Neural cell (in vitro differentiated cells): ENCODE data around the gene HAUS3. TPM values are rescaled to one million over a fixed set of nuclear protein-coding genes. Genes with fewer than 3 reads are reported as not detected.

ENCODE experiments used
- H2AFZ ChIP-seq: fragments of 200-600, 300-800 bp; sonication (generic), shearing (Covaris generic); 2 replicates; pipeline ENCODE4 v1.6.0; 2014; ENCODE audit warnings: low read depth, mild to moderate bottlenecking, antibody characterized with exemption, low read length, moderate library complexity
- H3F3A ChIP-seq: fragments of 200-600 bp; shearing (Covaris generic); 2 replicates; pipeline ENCODE4 v1.6.1; 2016; ENCODE audit warnings: mild to moderate bottlenecking, moderate library complexity, mixed read lengths, antibody characterized with exemption, low read length; ENCODE audit not compliant: insufficient read depth, poor library complexity, severe bottlenecking
- H3K27ac ChIP-seq: fragments of 200-600, 300-800 bp; sonication (generic), shearing (Covaris generic); 2 replicates; pipeline ENCODE4 v1.5.1; 2014; ENCODE audit warnings: mild to moderate bottlenecking, low read length, moderate library complexity
- H3K27me3 ChIP-seq: fragments of 300-800, 200-600 bp; sonication (generic), shearing (Covaris generic); 2 replicates; pipeline ENCODE4 v1.6.0; 2014; ENCODE audit warnings: mild to moderate bottlenecking, low read depth, low read length, moderate library complexity; ENCODE audit not compliant: insufficient read depth
- H3K36me3 ChIP-seq: fragments of 300-800, 200-600 bp; sonication (generic), shearing (Covaris generic); 2 replicates; pipeline ENCODE4 v1.5.1; 2014; ENCODE audit warnings: mild to moderate bottlenecking, antibody characterized with exemption, low read length, moderate library complexity; ENCODE audit not compliant: insufficient read depth
- H3K4me2 ChIP-seq: fragments of 300-800, 200-600 bp; sonication (generic), shearing (Covaris generic); 2 replicates; pipeline ENCODE4 v1.6.0; 2014; ENCODE audit warnings: mild to moderate bottlenecking, low read length
- H3K4me3 ChIP-seq: fragments of 300-800, 200-600 bp; sonication (generic), shearing (Covaris generic); 2 replicates; pipeline ENCODE4 v1.5.1; 2014; ENCODE audit warnings: mild to moderate bottlenecking, low read length, moderate library complexity
- H3K79me2 ChIP-seq: fragments of 200-600 bp; shearing (Covaris generic); replicated peaks from 2 replicates; pipeline ENCODE4 v1.6.0; 2014; ENCODE audit warnings: mild to moderate bottlenecking, low read length, moderate library complexity; ENCODE audit not compliant: insufficient read depth
- H3K9ac ChIP-seq: fragments of 300-800, 200-600 bp; sonication (generic), shearing (Covaris generic); 2 replicates; pipeline ENCODE4 v1.6.1; 2016; ENCODE audit warnings: mild to moderate bottlenecking, low read length, mixed read lengths
- H3K9me2 ChIP-seq: fragments of 200-600 bp; shearing (Covaris generic); 2 replicates; pipeline ENCODE4 v1.6.1; 2016; ENCODE audit warnings: mild to moderate bottlenecking, low read length, mixed read lengths; ENCODE audit not compliant: insufficient read depth
- H3K9me3 ChIP-seq: fragments of 200-600, 300-800 bp; sonication (generic), shearing (Covaris generic); 2 replicates; pipeline ENCODE4 v1.6.1; 2016; ENCODE audit warnings: mild to moderate bottlenecking, mixed run types, low read length, moderate library complexity, mixed read lengths
- H4K20me1 ChIP-seq: fragments of 200-600 bp; shearing (Covaris generic); 2 replicates; pipeline ENCODE4 v1.6.1; 2016; ENCODE audit warnings: mild to moderate bottlenecking, mixed run types; ENCODE audit not compliant: insufficient read depth
- CTCF ChIP-seq: fragments of 450-650 bp; IDR thresholded peaks from 2 replicates; pipeline ENCODE4 v1.5.1; 2014; ENCODE audit warnings: antibody characterized with exemption, mild to moderate bottlenecking, moderate library complexity; ENCODE audit not compliant: poor library complexity, severe bottlenecking
- EP300 ChIP-seq: fragments of 450-650 bp; conservative IDR thresholded peaks from 2 replicates; pipeline ENCODE4 v1.6.1; 2014; ENCODE audit warnings: antibody characterized with exemption, mild to moderate bottlenecking, moderate library complexity; ENCODE audit not compliant: poor library complexity, severe bottlenecking
- EZH2 ChIP-seq: fragments of 200-600, 300-800 bp; shearing (Covaris generic), sonication (generic); IDR thresholded peaks from 2 replicates; pipeline ENCODE4 v1.6.1; 2014; ENCODE audit warnings: antibody characterized with exemption, low read length, borderline replicate concordance, mild to moderate bottlenecking; ENCODE audit not compliant: insufficient read depth, poor library complexity, severe bottlenecking
- MXI1 ChIP-seq: fragments of 450-650 bp; conservative IDR thresholded peaks from 2 replicates; pipeline ENCODE4 v1.6.1; 2014; ENCODE audit warnings: antibody characterized with exemption, mild to moderate bottlenecking; ENCODE audit not compliant: poor library complexity, severe bottlenecking
- POLR2AphosphoS5 ChIP-seq: IDR thresholded peaks from 2 replicates; pipeline ENCODE4 v1.6.1; 2012
- RAD21 ChIP-seq: fragments of 450-650 bp; conservative IDR thresholded peaks from 2 replicates; pipeline ENCODE4 v1.6.1; 2014; ENCODE audit warnings: antibody characterized with exemption, mild to moderate bottlenecking, moderate library complexity
- SMC3 ChIP-seq: fragments of 450-650 bp; conservative IDR thresholded peaks from 2 replicates; pipeline ENCODE4 v1.6.1; 2014; ENCODE audit warnings: antibody characterized with exemption, mild to moderate bottlenecking, moderate library complexity; ENCODE audit not compliant: poor library complexity
- TAF1 ChIP-seq: IDR thresholded peaks from 2 replicates; pipeline ENCODE4 v1.6.1; 2012; ENCODE audit warnings: low read depth
- polyA plus RNA-seq: library from polyadenylated mRNA; depleted of rRNA; stranded (reverse); fragments of >200 nt; gene quantifications from 2 replicates; pipeline ENCODE4 v1.2.3, GENCODE V29; 2014
- TF ChIP-seq, protein P1 (sequence below): IDR thresholded peaks from 2 replicates; pipeline ENCODE4 v1.6.1; 2012; ENCODE audit warnings: borderline replicate concordance

Gene HAUS3
- polyA plus RNA-seq, 1 donor from 2014 or later = 34.2 TPM

- no peak overlapping the region for H3K4me2 ChIP-seq
Measured at GRCh38 chr4:2267320-2267811, 25.4 kb upstream of the HAUS3 start.

DNA sequence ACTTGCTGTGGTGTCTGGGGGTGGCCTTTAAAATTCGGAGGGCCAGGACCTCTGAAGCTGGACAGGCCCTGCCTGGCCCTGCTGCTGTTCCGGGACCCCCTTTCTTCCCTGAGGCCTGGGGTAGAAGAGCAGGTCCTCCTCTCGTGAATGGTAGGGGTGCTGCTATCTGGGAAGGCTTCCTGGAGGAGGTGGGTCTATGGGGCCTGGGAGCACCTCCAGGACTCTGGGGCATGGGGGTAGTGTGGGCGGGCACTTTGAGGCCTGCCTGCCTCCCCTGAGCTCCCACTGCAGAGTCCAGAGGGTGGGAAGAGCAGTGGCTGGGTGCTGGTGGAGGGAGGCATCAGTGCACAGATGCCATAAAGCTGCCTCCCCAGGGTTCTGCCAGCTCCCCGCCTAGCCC is 24.9 kb upstream of the HAUS3 start:
- Histone ChIP-seq H3K4me3 (no peak overlapping the region), H3K9me3 (no peaks in the 10 kb centered on the region), H2AFZ (no peak overlapping the region), H3K79me2 (no peaks in the 10 kb centered on the region), H3F3A (no peaks in the 10 kb centered on the region), H3K9me2 (no peaks in the 10 kb centered on the region), H3K27me3 (no peaks in the 10 kb centered on the region), H3K9ac (no peak overlapping the region), H4K20me1 (no peaks in the 10 kb centered on the region), H3K4me2 (no peak overlapping the region), H3K36me3 (no peaks in the 10 kb centered on the region), H3K27ac (no peak overlapping the region)
- no peak for TF ChIP-seq EP300
- TF ChIP-seq MXI1 = no peak
- no peak for TF ChIP-seq TAF1
- TF ChIP-seq POLR2AphosphoS5 = no peak
- no peak for TF ChIP-seq EZH2
- no peak for TF ChIP-seq SMC3
- no peak for TF ChIP-seq RAD21
- TF ChIP-seq, protein P1, sequence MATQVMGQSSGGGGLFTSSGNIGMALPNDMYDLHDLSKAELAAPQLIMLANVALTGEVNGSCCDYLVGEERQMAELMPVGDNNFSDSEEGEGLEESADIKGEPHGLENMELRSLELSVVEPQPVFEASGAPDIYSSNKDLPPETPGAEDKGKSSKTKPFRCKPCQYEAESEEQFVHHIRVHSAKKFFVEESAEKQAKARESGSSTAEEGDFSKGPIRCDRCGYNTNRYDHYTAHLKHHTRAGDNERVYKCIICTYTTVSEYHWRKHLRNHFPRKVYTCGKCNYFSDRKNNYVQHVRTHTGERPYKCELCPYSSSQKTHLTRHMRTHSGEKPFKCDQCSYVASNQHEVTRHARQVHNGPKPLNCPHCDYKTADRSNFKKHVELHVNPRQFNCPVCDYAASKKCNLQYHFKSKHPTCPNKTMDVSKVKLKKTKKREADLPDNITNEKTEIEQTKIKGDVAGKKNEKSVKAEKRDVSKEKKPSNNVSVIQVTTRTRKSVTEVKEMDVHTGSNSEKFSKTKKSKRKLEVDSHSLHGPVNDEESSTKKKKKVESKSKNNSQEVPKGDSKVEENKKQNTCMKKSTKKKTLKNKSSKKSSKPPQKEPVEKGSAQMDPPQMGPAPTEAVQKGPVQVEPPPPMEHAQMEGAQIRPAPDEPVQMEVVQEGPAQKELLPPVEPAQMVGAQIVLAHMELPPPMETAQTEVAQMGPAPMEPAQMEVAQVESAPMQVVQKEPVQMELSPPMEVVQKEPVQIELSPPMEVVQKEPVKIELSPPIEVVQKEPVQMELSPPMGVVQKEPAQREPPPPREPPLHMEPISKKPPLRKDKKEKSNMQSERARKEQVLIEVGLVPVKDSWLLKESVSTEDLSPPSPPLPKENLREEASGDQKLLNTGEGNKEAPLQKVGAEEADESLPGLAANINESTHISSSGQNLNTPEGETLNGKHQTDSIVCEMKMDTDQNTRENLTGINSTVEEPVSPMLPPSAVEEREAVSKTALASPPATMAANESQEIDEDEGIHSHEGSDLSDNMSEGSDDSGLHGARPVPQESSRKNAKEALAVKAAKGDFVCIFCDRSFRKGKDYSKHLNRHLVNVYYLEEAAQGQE = no peak
- TF ChIP-seq CTCF = no peak

More at GRCh38 chr4:2267320-2267811, 25.4 kb upstream of the HAUS3 start:
- Histone ChIP-seq H3F3A (no peaks in the 10 kb centered on the region), H2AFZ (no peak overlapping the region), H3K4me3 (no peak overlapping the region), H3K9me3 (no peaks in the 10 kb centered on the region), H3K9ac (no peak overlapping the region), H4K20me1 (no peaks in the 10 kb centered on the region), H3K79me2 (no peaks in the 10 kb centered on the region), H3K27me3 (no peaks in the 10 kb centered on the region), H3K36me3 (no peaks in the 10 kb centered on the region), H3K27ac (no peak overlapping the region), H3K9me2 (no peaks in the 10 kb centered on the region)
- TF ChIP-seq POLR2AphosphoS5 = no peak
- no peak for TF ChIP-seq EZH2
- TF ChIP-seq RAD21 = no peak
- TF ChIP-seq CTCF = no peak
- TF ChIP-seq, protein P1 = no peak
